ENCODE data around the gene PARL. TPM values are rescaled to one million over a fixed set of nuclear protein-coding genes. Genes with fewer than 3 reads are reported as not detected.

Gene PARL

GRCh38 chr3:183779896-183780465 is 104.7 kb downstream of the PARL start:
- Histone ChIP-seq H2AFZ (ENCODE audit: low read length) (no peak overlapping the region), H2BK5ac (ENCODE audit: low read length) (no peak overlapping the region), H3K18ac (ENCODE audit: low read length) (no peak overlapping the region), H3K36me3 (replicated peaks in 1 of 2; ENCODE audit: control insufficient read depth in 2 of 2, insufficient read depth in 2 of 2, low read length in 2 of 2) (peaks cover 28 to 92% of the 10 kb centered on the region in 2 donors), H3K4me3 (ENCODE audit: low read length in 2 of 2) (no peak overlapping the region), H3K9ac (ENCODE audit: low read depth, low read length, poor library complexity) (no peak overlapping the region), H2AK5ac (ENCODE audit: low read depth, low read length) (no peak overlapping the region), H2BK12ac (ENCODE audit: low read length) (no peak overlapping the region), H4K91ac (ENCODE audit: low read depth, low read length, poor library complexity) (no peak overlapping the region), H2BK120ac (ENCODE audit: low read depth, low read length) (no peak overlapping the region), H3K4me2 (ENCODE audit: insufficient read depth, low read length, poor library complexity, severe bottlenecking) (no peak overlapping the region), H3K9me3 (replicated peaks in 1 of 2; ENCODE audit: control insufficient read depth in 2 of 2, insufficient read depth in 1 of 2, low read depth in 1 of 2, low read length in 2 of 2) (no peaks in the 10 kb centered on the region), H4K8ac (ENCODE audit: low read depth, low read length) (no peak overlapping the region), H3K4ac (ENCODE audit: low read length) (no peak overlapping the region), H3K14ac (ENCODE audit: low read length) (no peak overlapping the region), H3K27me3 (ENCODE audit: control insufficient read depth in 3 of 3, insufficient read depth in 3 of 3, low read depth in 1 of 3, low read length in 3 of 3) (no peaks in the 10 kb centered on the region), H3K27ac (replicated peaks; ENCODE audit: low read length) (no peak overlapping the region), H3K79me1 (ENCODE audit: low read depth, low read length) (peaks cover 4% of the 10 kb centered on the region), H3K23ac (ENCODE audit: low read depth, low read length, poor library complexity) (no peak overlapping the region), H3K4me1 (ENCODE audit: control insufficient read depth in 2 of 2, insufficient read depth in 1 of 2, low read depth in 1 of 2, low read length in 2 of 2) (no peaks in the 10 kb centered on the region), H2BK15ac (ENCODE audit: low read length) (no peak overlapping the region)
- no CpG with 5 or more reads among the region's 14 CpGs for WGBS, 2 donors (ENCODE audit: extremely low coverage in 2 of 2, insufficient read length in 2 of 2, insufficient replicate concordance in 1 of 2)
- DNase-seq (ENCODE audit: low spot score): no peak

Small RNAs within 50 kb of the gene (small RNA-seq; reads per million reads assigned to genes)
- not detected for gene MIR4448 (ENCODE audit: insufficient read depth)
